Mucosa of stomach (tissue), 1 donor: Measurements from ENCODE around the gene FHOD3.

Experiments
- H3K27me3 ChIP-seq: one replicate; pipeline ENCODE4 v1.7.0; 2013; ENCODE audit warnings: mild to moderate bottlenecking, low read length; ENCODE audit not compliant: control insufficient read depth, insufficient read depth
- H3K36me3 ChIP-seq: one replicate; pipeline ENCODE4 v1.7.0; 2013; ENCODE audit warnings: low read length; ENCODE audit not compliant: control insufficient read depth, insufficient read depth
- H3K4me1 ChIP-seq: one replicate; pipeline ENCODE4 v1.7.0; 2013; ENCODE audit warnings: mild to moderate bottlenecking, low read length; ENCODE audit not compliant: control insufficient read depth, insufficient read depth
- H3K4me3 ChIP-seq: one replicate; pipeline ENCODE4 v1.7.0; 2013; ENCODE audit warnings: low read length
- H3K9ac ChIP-seq: one replicate; pipeline ENCODE4 v1.7.0; 2013; ENCODE audit warnings: mild to moderate bottlenecking, low read length, moderate library complexity
- H3K9me3 ChIP-seq: one replicate; pipeline ENCODE4 v1.7.0; 2013; ENCODE audit warnings: mild to moderate bottlenecking, low read length, moderate library complexity; ENCODE audit not compliant: control insufficient read depth
- donor health status: Pancreatic carcinoma.

FHOD3 gene

GRCh38 chr18:36327352-36328316, 30.1 kb downstream of the FHOD3 start:
- Histone ChIP-seq H3K27me3 (no peaks in the 10 kb centered on the region), H3K4me1 (no peaks in the 10 kb centered on the region), H3K36me3 (no peaks in the 10 kb centered on the region), H3K9me3 (no peaks in the 10 kb centered on the region), H3K9ac (no peak overlapping the region), H3K4me3 (no peak overlapping the region)

- no peaks in the 10 kb centered on the region for H3K4me1 ChIP-seq
Measured at GRCh38 chr18:36328385-36328858, 30.9 kb downstream of the FHOD3 start.

GRCh38 chr18:36328916-36329315, 31.4 kb downstream of the FHOD3 start:
- no peaks in the 10 kb centered on the region for H3K27me3 ChIP-seq
- no peaks in the 10 kb centered on the region for H3K4me1 ChIP-seq
- no peaks in the 10 kb centered on the region for H3K9me3 ChIP-seq
- no peaks in the 10 kb centered on the region for H3K36me3 ChIP-seq
- no peak overlapping the region for H3K9ac ChIP-seq
- no peak overlapping the region for H3K4me3 ChIP-seq

More at GRCh38 chr18:36328385-36328858, 30.9 kb downstream of the FHOD3 start:
- Histone ChIP-seq H3K9me3 (no peaks in the 10 kb centered on the region), H3K27me3 (no peaks in the 10 kb centered on the region), H3K9ac (no peak overlapping the region), H3K4me3 (no peak overlapping the region), H3K36me3 (no peaks in the 10 kb centered on the region)

GRCh38 chr18:36329684-36330434, 32.3 kb downstream of the FHOD3 start:
- no peaks in the 10 kb centered on the region for H3K4me1 ChIP-seq

GRCh38 chr18:36330435-36331052, 33.0 kb downstream of the FHOD3 start:
- Histone ChIP-seq H3K27me3 (no peaks in the 10 kb centered on the region), H3K4me3 (no peak overlapping the region), H3K4me1 (no peaks in the 10 kb centered on the region), H3K9me3 (no peaks in the 10 kb centered on the region), H3K9ac (no peak overlapping the region), H3K36me3 (no peaks in the 10 kb centered on the region)

More at GRCh38 chr18:36329684-36330434, 32.3 kb downstream of the FHOD3 start:
- Histone ChIP-seq H3K4me3 (no peak overlapping the region), H3K27me3 (no peaks in the 10 kb centered on the region), H3K36me3 (no peaks in the 10 kb centered on the region), H3K9ac (no peak overlapping the region), H3K9me3 (no peaks in the 10 kb centered on the region)

GRCh38 chr18:36331521-36331971, 34.0 kb downstream of the FHOD3 start:
- no peaks in the 10 kb centered on the region for H3K4me1 ChIP-seq
- no peak overlapping the region for H3K4me3 ChIP-seq
- H3K9me3 ChIP-seq = no peaks in the 10 kb centered on the region
- H3K9ac ChIP-seq = no peak overlapping the region
- H3K36me3 ChIP-seq = no peaks in the 10 kb centered on the region
- no peaks in the 10 kb centered on the region for H3K27me3 ChIP-seq

- Histone ChIP-seq H3K9ac (no peak overlapping the region), H3K9me3 (no peaks in the 10 kb centered on the region), H3K4me1 (no peaks in the 10 kb centered on the region), H3K36me3 (no peaks in the 10 kb centered on the region), H3K4me3 (no peak overlapping the region), H3K27me3 (no peaks in the 10 kb centered on the region)
Measured at GRCh38 chr18:36333414-36333813, 35.9 kb downstream of the FHOD3 start.

- Histone ChIP-seq H3K27me3 (no peaks in the 10 kb centered on the region), H3K9ac (no peak overlapping the region), H3K4me1 (no peaks in the 10 kb centered on the region), H3K4me3 (no peak overlapping the region), H3K9me3 (no peaks in the 10 kb centered on the region), H3K36me3 (no peaks in the 10 kb centered on the region)
Measured at GRCh38 chr18:36334798-36335197, 37.3 kb downstream of the FHOD3 start.

- Histone ChIP-seq H3K9me3 (no peaks in the 10 kb centered on the region), H3K27me3 (no peaks in the 10 kb centered on the region), H3K4me1 (no peaks in the 10 kb centered on the region), H3K9ac (no peak overlapping the region), H3K4me3 (no peak overlapping the region), H3K36me3 (no peaks in the 10 kb centered on the region)
Measured at GRCh38 chr18:36335476-36336279, 38.2 kb downstream of the FHOD3 start.

GRCh38 chr18:36337679-36338402, 40.3 kb downstream of the FHOD3 start:
- H3K36me3 ChIP-seq = no peaks in the 10 kb centered on the region
- H3K9me3 ChIP-seq = no peaks in the 10 kb centered on the region
- no peak overlapping the region for H3K4me3 ChIP-seq
- H3K27me3 ChIP-seq = no peaks in the 10 kb centered on the region
- no peak overlapping the region for H3K9ac ChIP-seq
- no peaks in the 10 kb centered on the region for H3K4me1 ChIP-seq
